Endodermal cell (in vitro differentiated cells): ENCODE data around the gene IQCM. TPM values are rescaled to one million over a fixed set of nuclear protein-coding genes. Genes with fewer than 3 reads are reported as not detected.

ENCODE experiments used
- DNase-seq: peaks from one replicate; pipeline ENCODE4 v3.0.0-alpha.2; 2017
- H3K27ac ChIP-seq: 2 replicates; pipeline ENCODE4 v1.5.1; 2013; ENCODE audit warnings: mild to moderate bottlenecking, low read depth, low read length, moderate library complexity
- H3K27me3 ChIP-seq: 2 replicates; pipeline ENCODE4 v1.6.1; 2013; ENCODE audit warnings: mild to moderate bottlenecking, low read length, moderate library complexity; ENCODE audit not compliant: insufficient read depth, control insufficient read depth, poor library complexity, severe bottlenecking
- H3K36me3 ChIP-seq: 2 replicates; pipeline ENCODE4 v1.7.0; 2013; ENCODE audit warnings: mild to moderate bottlenecking, low read length, moderate library complexity; ENCODE audit not compliant: control insufficient read depth, insufficient read depth
- H3K4me1 ChIP-seq: one replicate; pipeline ENCODE4 v1.7.0; 2013; ENCODE audit warnings: low read length; ENCODE audit not compliant: control insufficient read depth, insufficient read depth
- H3K4me3 ChIP-seq: 2 replicates; pipeline ENCODE4 v1.5.1; 2013; ENCODE audit warnings: mild to moderate bottlenecking, low read length, moderate library complexity
- H3K9ac ChIP-seq: 2 replicates; pipeline ENCODE4 v1.6.1; 2013; ENCODE audit warnings: mild to moderate bottlenecking, low read length, moderate library complexity; ENCODE audit not compliant: poor library complexity, severe bottlenecking; ENCODE audit errors: extremely low read depth
- H3K9me3 ChIP-seq: 2 replicates; pipeline ENCODE4 v1.6.1; 2013; ENCODE audit warnings: mild to moderate bottlenecking, low read length, moderate library complexity; ENCODE audit not compliant: control insufficient read depth
- H3K27ac Mint-ChIP-seq: 2 replicates; pipeline ENCODE4 v1.8.0; 2020; ENCODE audit warnings: mixed read lengths
- H3K27me3 Mint-ChIP-seq: 2 replicates; pipeline ENCODE4 v1.8.0; 2021; ENCODE audit warnings: mild to moderate bottlenecking, mixed read lengths; ENCODE audit not compliant: insufficient read depth
- H3K36me3 Mint-ChIP-seq: 2 replicates; pipeline ENCODE4 v1.8.0; 2020; ENCODE audit warnings: low read depth, mixed read lengths
- H3K4me1 Mint-ChIP-seq: 2 replicates; pipeline ENCODE4 v1.8.0; 2020; ENCODE audit warnings: mixed read lengths
- H3K4me3 Mint-ChIP-seq: 2 replicates; pipeline ENCODE4 v1.8.0; 2020; ENCODE audit warnings: mild to moderate bottlenecking, moderate library complexity, mixed read lengths
- H3K9me3 Mint-ChIP-seq: 2 replicates; pipeline ENCODE4 v1.8.0; 2020; ENCODE audit warnings: mild to moderate bottlenecking, mixed read lengths
- WGBS, 2 experiments: methylation state at CpG; one replicate each; pipeline versions ENCODE4 v1.1.5 to v1.1.7; 2013; ENCODE audit warnings: missing lambda C conversion rate in 2 of 2, mixed read lengths in 1 of 2; ENCODE audit not compliant: insufficient coverage in 1 of 2, insufficient read length in 1 of 2; 5-methylcytosine and 5-hydroxymethylcytosine counted together
- total RNA-seq, 2 donors: library from RNA; stranded (reverse); fragmentation: NEBNext Ultra II Directional in 1 of 2; extraction: Animal tissue kit (Norgen Biotek cat#: 25700) in 1 of 2; gene quantifications; 2 replicates in 1 of 2; 3 replicates in 1 of 2; pipeline ENCODE4 v1.2.1, GENCODE V29; 2021
- TF ChIP-seq, protein P1 (sequence below): fragments of 200-600 bp; sonication (generic); conservative IDR thresholded peaks from 2 replicates; pipeline ENCODE4 v1.5.0; 2021; ENCODE audit warnings: antibody characterized with exemption, mild to moderate bottlenecking

The IQCM gene
- total RNA-seq, 2 donors from 2014 or later: not detected

DNA sequence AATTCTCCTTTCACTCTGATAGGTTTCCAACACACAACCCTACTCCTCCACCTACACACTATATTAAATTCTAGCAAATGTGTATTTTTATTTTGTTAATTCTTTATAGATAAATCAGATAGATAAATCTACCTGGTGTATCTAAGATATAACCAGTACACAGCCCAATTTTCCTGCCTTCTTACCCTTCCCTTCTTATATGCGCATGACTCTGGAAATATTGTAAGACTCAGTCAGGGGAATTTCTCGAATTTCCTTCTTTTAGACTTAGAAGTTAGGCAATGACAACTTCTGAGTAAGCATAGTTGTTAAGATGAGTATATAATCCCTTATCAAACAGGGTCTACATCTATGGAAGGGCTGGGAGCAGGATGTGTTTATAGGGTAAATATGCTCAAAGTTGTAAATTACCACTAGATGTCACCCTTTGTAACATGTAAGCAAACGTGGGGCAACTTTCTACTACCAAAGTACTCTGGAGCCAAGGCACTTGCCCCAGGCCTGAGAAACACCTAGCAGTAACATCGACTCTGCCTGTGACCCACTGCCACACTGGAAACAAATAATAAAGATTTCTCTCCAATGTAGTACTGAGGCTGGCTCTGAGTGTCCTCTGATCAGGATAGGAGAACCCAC is 444.7 kb downstream of the IQCM start:
- H3K9me3 Mint-ChIP-seq: no peaks in the 10 kb centered on the region
- Histone ChIP-seq H3K27me3 (peaks cover 9% of the 10 kb centered on the region), H3K9me3 (no peaks in the 10 kb centered on the region), H3K4me3 (no peak overlapping the region), H3K27ac (no peak overlapping the region), H3K9ac (no peak overlapping the region), H3K4me1 (no peaks in the 10 kb centered on the region), H3K36me3 (no peaks in the 10 kb centered on the region)
- no peak overlapping the region for H3K27ac Mint-ChIP-seq
- no peaks in the 10 kb centered on the region for H3K27me3 Mint-ChIP-seq
- peak; percentile 64 for DNase-seq
- WGBS, 2 experiments: 41 to 80% methylated on average over 1 to 4 of the region's 4 CpGs
- TF ChIP-seq, protein P1, sequence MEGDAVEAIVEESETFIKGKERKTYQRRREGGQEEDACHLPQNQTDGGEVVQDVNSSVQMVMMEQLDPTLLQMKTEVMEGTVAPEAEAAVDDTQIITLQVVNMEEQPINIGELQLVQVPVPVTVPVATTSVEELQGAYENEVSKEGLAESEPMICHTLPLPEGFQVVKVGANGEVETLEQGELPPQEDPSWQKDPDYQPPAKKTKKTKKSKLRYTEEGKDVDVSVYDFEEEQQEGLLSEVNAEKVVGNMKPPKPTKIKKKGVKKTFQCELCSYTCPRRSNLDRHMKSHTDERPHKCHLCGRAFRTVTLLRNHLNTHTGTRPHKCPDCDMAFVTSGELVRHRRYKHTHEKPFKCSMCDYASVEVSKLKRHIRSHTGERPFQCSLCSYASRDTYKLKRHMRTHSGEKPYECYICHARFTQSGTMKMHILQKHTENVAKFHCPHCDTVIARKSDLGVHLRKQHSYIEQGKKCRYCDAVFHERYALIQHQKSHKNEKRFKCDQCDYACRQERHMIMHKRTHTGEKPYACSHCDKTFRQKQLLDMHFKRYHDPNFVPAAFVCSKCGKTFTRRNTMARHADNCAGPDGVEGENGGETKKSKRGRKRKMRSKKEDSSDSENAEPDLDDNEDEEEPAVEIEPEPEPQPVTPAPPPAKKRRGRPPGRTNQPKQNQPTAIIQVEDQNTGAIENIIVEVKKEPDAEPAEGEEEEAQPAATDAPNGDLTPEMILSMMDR: peak; percentile 73
- H3K4me1 Mint-ChIP-seq: no peaks in the 10 kb centered on the region
- H3K36me3 Mint-ChIP-seq: no peaks in the 10 kb centered on the region
- no peak overlapping the region for H3K4me3 Mint-ChIP-seq

DNA sequence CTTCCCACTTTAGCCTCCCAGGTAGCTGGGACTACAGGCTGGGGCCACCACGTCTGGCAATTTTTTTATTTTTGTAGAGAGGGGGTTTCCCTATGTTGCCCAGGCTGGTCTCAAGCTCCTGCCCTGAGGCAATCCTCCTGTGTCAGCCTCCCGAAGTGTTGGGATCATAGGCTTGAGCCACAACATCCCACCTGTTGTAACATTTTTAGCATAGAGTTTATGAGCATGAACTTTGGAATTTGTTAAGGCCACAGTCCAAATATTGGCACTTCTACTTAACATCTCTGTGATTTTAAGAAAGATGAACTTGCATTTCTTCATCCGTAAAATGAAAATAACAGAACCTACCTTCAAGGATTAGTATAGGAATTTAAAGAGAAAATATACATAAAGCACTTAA is 445.6 kb downstream of the IQCM start:
- Mint-ChIP-seq H3K4me1 (no peaks in the 10 kb centered on the region), H3K36me3 (no peaks in the 10 kb centered on the region), H3K27me3 (no peaks in the 10 kb centered on the region), H3K4me3 (no peak overlapping the region), H3K27ac (no peak overlapping the region), H3K9me3 (no peaks in the 10 kb centered on the region)
- Histone ChIP-seq H3K4me3 (no peak overlapping the region), H3K4me1 (no peaks in the 10 kb centered on the region), H3K9me3 (no peaks in the 10 kb centered on the region), H3K9ac (no peak overlapping the region), H3K36me3 (no peaks in the 10 kb centered on the region), H3K27me3 (peaks cover 9% of the 10 kb centered on the region), H3K27ac (no peak overlapping the region)
- WGBS, 2 experiments: 75% methylated on average over 2 of the region's 3 CpGs; no CpG with 5 or more reads in 1 of the 2 experiments
- DNase-seq: no peak
- TF ChIP-seq, protein P1: no peak

DNA sequence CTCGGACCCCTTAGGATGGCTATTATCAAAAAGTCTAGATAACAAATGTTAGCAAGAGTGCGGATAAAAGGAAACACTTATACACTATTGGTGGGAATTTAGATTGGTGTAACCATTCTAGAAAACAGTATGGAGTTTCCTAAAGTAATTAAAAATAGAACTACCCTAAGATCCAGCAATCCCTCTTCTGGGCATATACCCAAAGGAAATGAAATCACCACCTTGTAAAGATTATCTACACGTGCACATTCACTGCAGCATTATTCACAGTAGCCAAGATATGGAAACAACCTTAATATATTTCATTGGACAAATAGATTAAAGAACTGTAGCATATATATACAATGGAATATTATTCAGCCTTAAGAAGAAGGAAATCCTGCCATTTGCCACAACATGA is 462.4 kb downstream of the IQCM start:
- Mint-ChIP-seq H3K27me3 (no peaks in the 10 kb centered on the region), H3K4me3 (no peak overlapping the region), H3K4me1 (no peaks in the 10 kb centered on the region), H3K36me3 (no peaks in the 10 kb centered on the region), H3K27ac (no peak overlapping the region), H3K9me3 (peaks cover 14% of the 10 kb centered on the region)
- Histone ChIP-seq H3K27ac (no peak overlapping the region), H3K4me3 (no peak overlapping the region), H3K36me3 (no peaks in the 10 kb centered on the region), H3K27me3 (no peaks in the 10 kb centered on the region), H3K9ac (no peak overlapping the region), H3K4me1 (no peaks in the 10 kb centered on the region), H3K9me3 (no peaks in the 10 kb centered on the region)
- no peak for DNase-seq
- TF ChIP-seq, protein P1: no peak
- whole genome bisulfite sequencing, 2 experiments: 83 to 97% methylated on average over 1 to 3 of the region's 3 CpGs
